Sigmoid colon (tissue), 7 donors: ENCODE data around the gene ELOVL4. TPM values are rescaled to one million over a fixed set of nuclear protein-coding genes. Genes with fewer than 3 reads are reported as not detected.
A peak's percentile ranks its signal among the peaks of the same experiment; 100 is the strongest.

ENCODE experiments used
- DNase-seq: peaks from one replicate; pipeline ENCODE4 v3.0.0-alpha.2; 2019
- H3K27ac ChIP-seq, 4 donors: fragments of 200-600 bp; sonication (generic); one replicate each; pipeline ENCODE4 v1.5.1; 2016 to 2019; ENCODE audit warnings: mild to moderate bottlenecking in 1 of 4
- H3K27me3 ChIP-seq, 3 donors: fragments of 200-600 bp; sonication (generic); one replicate each; pipeline ENCODE4 v1.5.1; 2019; ENCODE audit warnings: mild to moderate bottlenecking in 1 of 3
- H3K36me3 ChIP-seq, 4 donors: fragments of 200-600 bp; sonication (generic); one replicate each; pipeline ENCODE4 v1.5.1; 2016 to 2019
- H3K4me1 ChIP-seq, 4 donors: fragments of 200-600 bp; sonication (generic); one replicate each; pipeline ENCODE4 v1.5.1; 2017 to 2019
- H3K4me3 ChIP-seq, 4 donors: fragments of 200-600 bp; sonication (generic); one replicate each; pipeline ENCODE4 v1.5.1; 2017 to 2019; ENCODE audit warnings: mild to moderate bottlenecking in 2 of 4, moderate library complexity in 1 of 4
- H3K9me3 ChIP-seq, 4 donors: fragments of 200-600 bp in 3 of 4; sonication (generic) in 3 of 4; one replicate each; pipeline versions ENCODE4 v1.5.1 to v1.6.1; 2013 to 2019
- EP300 ChIP-seq, 4 donors: sonication (generic); formaldehyde crosslinking; IDR thresholded peaks; one replicate each; pipeline ENCODE4 v1.6.1; 2017; ENCODE audit warnings: antibody characterized with exemption in 4 of 4
- POLR2A ChIP-seq, 2 donors: fragments of 450-650 bp; IDR thresholded peaks; one replicate each; pipeline ENCODE4 v1.6.1; 2016; ENCODE audit warnings: antibody characterized with exemption in 2 of 2, mild to moderate bottlenecking in 2 of 2, moderate library complexity in 2 of 2
- POLR2AphosphoS5 ChIP-seq, 4 donors: sonication (generic); formaldehyde crosslinking; IDR thresholded peaks; one replicate each; pipeline ENCODE4 v1.6.1; 2017; ENCODE audit warnings: antibody characterized with exemption in 4 of 4
- WGBS, 2 donors: extraction: QIAGEN DNeasy Blood & Tissue Kit; methylation state at CpG; one replicate each; pipeline ENCODE4 v1.1.7; 2013; 5-methylcytosine and 5-hydroxymethylcytosine counted together
- intact Hi-C: fragments of 100-400 bp; cut with DNase I; formaldehyde crosslinking; loops from one replicate; pipeline ENCODE4 v1.15.1; 2023
- polyA plus RNA-seq, 3 donors: library from polyadenylated mRNA; stranded (reverse); fragments of 200-250 nt; gene quantifications; one replicate each; pipeline ENCODE4 v1.2.3, GENCODE V29; 2013
- total RNA-seq, 4 donors: library from RNA; depleted of rRNA; stranded (reverse); fragments of >200 nt; gene quantifications; one replicate each; pipeline ENCODE4 v1.1.0, GENCODE V29; 2016
- TF ChIP-seq, protein P1 (sequence below), 4 experiments: fragments of 450-650 bp in 3 of 4; fragments of 200-600 bp in 1 of 4; IDR thresholded peaks; one replicate each; pipeline ENCODE4 v1.5.1; 2016 to 2019; ENCODE audit warnings: antibody characterized with exemption in 4 of 4, mild to moderate bottlenecking in 3 of 4, moderate library complexity in 2 of 4
- donor health status: healthy with polysubstance abuse.
- donor health status: Bipolar disorder and iron deficiency.
- donor health status: healthy.

ELOVL4 gene
- total and polyA plus RNA-seq, 7 donors: 0.23 to 4.6 (median 2.6) TPM; not detected in 1

DNA sequence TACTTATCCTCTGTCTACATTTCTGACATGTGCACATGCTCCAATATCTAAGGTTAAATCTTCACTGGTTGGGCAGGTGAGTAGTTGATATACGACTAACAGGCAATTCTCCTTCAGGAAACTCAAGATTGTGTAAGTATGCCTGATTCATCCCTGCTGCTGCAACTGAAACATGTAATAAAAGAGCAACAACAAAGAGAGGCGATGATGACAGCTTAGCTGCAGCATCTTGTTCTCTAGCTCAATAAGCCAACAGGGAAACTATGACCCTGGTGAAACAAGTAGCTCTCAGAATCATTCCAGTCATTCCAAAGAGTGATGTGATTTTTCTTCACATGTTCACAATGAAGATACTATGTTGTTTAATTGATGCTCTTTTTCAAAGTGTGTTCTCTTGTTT lies 74.4 kb downstream of the ELOVL4 start:
- no peaks in the 10 kb centered on the region for H3K36me3 ChIP-seq
- no peaks in the 10 kb centered on the region for H3K9me3 ChIP-seq
- H3K4me1 ChIP-seq: peaks cover 0 to 9% (median 3%) of the 10 kb centered on the region in 4 donors
- 41 to 61% methylated on average over 2 of the region's 2 CpGs for WGBS, 2 donors
- no peaks in the 10 kb centered on the region for H3K27me3 ChIP-seq
- no peak for DNase-seq
- TF ChIP-seq POLR2AphosphoS5 (IDR thresholded peaks at IDR 0.05) (no peak), EP300 (IDR thresholded peaks at IDR 0.05) (no peak), POLR2A (IDR thresholded peaks at IDR 0.05) (no peak)
- TF ChIP-seq, protein P1, sequence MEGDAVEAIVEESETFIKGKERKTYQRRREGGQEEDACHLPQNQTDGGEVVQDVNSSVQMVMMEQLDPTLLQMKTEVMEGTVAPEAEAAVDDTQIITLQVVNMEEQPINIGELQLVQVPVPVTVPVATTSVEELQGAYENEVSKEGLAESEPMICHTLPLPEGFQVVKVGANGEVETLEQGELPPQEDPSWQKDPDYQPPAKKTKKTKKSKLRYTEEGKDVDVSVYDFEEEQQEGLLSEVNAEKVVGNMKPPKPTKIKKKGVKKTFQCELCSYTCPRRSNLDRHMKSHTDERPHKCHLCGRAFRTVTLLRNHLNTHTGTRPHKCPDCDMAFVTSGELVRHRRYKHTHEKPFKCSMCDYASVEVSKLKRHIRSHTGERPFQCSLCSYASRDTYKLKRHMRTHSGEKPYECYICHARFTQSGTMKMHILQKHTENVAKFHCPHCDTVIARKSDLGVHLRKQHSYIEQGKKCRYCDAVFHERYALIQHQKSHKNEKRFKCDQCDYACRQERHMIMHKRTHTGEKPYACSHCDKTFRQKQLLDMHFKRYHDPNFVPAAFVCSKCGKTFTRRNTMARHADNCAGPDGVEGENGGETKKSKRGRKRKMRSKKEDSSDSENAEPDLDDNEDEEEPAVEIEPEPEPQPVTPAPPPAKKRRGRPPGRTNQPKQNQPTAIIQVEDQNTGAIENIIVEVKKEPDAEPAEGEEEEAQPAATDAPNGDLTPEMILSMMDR (IDR thresholded peaks at IDR 0.05): no peak
- no peak overlapping the region for H3K4me3 ChIP-seq
- intact Hi-C loops: no loop called here
- no peak overlapping the region for H3K27ac ChIP-seq

DNA sequence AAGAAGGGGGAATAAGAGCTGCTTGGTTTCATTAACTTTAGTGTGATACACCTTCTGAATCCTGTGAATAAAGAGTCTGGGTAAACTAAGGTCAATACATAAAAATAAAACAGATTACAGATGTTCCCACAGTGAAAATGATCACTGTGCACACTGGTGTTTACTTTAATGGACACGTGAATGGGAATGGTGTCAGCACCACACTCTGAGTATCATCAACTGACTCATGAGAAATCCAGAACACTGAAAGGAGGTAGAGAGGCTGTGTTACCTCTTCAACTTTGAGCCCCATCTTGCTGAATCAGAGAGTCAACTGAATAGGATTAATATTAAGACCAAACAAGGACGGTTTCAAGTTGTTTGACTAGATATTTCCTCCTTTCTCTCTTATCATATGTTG lies 75.0 kb downstream of the ELOVL4 start:
- Histone ChIP-seq H3K27ac (no peak overlapping the region), H3K9me3 (no peaks in the 10 kb centered on the region), H3K4me3 (no peak overlapping the region), H3K27me3 (no peaks in the 10 kb centered on the region), H3K4me1 (peaks cover 0 to 10% (median 3%) of the 10 kb centered on the region in 4 donors), H3K36me3 (no peaks in the 10 kb centered on the region)
- intact Hi-C loops: no loop called here
- DNase-seq: no peak
- TF ChIP-seq POLR2AphosphoS5 (IDR thresholded peaks at IDR 0.05): no peak
- TF ChIP-seq EP300 (IDR thresholded peaks at IDR 0.05): no peak
- TF ChIP-seq, protein P1 (IDR thresholded peaks at IDR 0.05): no peak
- no peak for TF ChIP-seq POLR2A (IDR thresholded peaks at IDR 0.05)
- WGBS, 2 donors: 42 to 60% methylated on average over 2 of the region's 2 CpGs

DNA sequence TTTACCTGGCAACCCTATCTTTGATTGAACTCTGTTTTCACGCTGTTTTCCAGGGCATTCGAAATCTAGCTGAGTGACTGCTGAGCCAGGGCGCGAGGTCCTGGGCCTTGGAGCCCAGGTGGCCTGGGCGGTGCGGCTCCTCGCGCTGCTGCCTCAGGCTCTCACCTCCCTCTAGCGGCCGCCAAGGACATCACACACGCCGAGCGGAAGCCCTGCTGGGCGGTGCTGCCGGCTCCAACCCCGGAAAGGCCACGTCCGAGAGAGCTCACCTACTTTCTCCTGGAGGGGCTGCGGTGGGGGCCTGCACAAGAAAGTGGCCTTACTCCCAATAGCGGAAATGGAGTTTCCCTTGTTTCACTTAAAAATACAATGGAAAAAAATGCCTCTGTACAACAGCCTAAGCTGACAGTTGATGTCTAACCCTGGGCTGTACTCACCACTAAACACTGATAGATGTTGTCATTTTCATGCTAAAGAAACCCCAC lies 77.7 kb downstream of the ELOVL4 start:
- Histone ChIP-seq H3K36me3 (no peaks in the 10 kb centered on the region), H3K4me1 (peaks cover 0 to 10% (median 3%) of the 10 kb centered on the region in 4 donors), H3K4me3 (peak overlapping the region in 3 of 4 donors; percentile 13 to 31 (median 19)), H3K27ac (no peak overlapping the region), H3K9me3 (no peaks in the 10 kb centered on the region), H3K27me3 (no peaks in the 10 kb centered on the region)
- peak; percentile 86 for DNase-seq
- intact Hi-C loops: loop anchor here (1.0 kb wide), 1 partner anchor 91 kb away; no protein-coding TSS in a partner anchor
- TF ChIP-seq EP300 (IDR thresholded peaks at IDR 0.05) (no peak), POLR2AphosphoS5 (IDR thresholded peaks at IDR 0.05) (no peak), POLR2A (IDR thresholded peaks at IDR 0.05) (no peak)
- TF ChIP-seq, protein P1 (IDR thresholded peaks at IDR 0.05): peak; percentile 43 to 94 (median 67)
- WGBS, 2 donors: 1% methylated on average over 20 of the region's 20 CpGs

DNA sequence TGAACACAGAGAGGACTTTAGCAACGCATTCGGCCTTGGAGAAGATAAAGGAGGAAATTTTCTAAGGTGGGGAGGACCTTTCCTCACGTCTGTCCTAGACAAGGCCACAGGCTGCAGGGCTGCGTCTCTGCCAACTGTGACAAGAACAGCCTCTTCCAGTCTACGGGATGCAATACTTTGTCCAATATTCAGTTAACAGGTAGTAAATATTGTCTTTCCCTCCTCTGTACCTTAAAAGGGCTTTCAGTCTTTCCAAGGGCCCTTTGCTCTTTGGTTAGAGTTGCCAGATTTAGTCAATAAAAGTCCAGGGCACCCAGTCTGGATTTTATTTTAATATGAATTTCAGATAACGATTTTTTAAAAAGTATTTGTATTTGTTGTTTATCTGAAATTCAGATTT lies 78.2 kb downstream of the ELOVL4 start:
- DNase-seq: no peak
- no peaks in the 10 kb centered on the region for H3K36me3 ChIP-seq
- peak overlapping the region in 1 of 4 donors; percentile 19 for H3K4me3 ChIP-seq
- TF ChIP-seq POLR2AphosphoS5 (IDR thresholded peaks at IDR 0.05) (no peak), POLR2A (IDR thresholded peaks at IDR 0.05) (no peak), EP300 (IDR thresholded peaks at IDR 0.05) (no peak)
- TF ChIP-seq, protein P1 (IDR thresholded peaks at IDR 0.05): no peak
- H3K27me3 ChIP-seq: no peaks in the 10 kb centered on the region
- H3K9me3 ChIP-seq: no peaks in the 10 kb centered on the region
- 50 to 84% methylated on average over 6 of the region's 6 CpGs for WGBS, 2 donors
- peaks cover 0 to 10% (median 3%) of the 10 kb centered on the region in 4 donors for H3K4me1 ChIP-seq
- no peak overlapping the region for H3K27ac ChIP-seq
- intact Hi-C loops: loop anchor here (1.0 kb wide), 1 partner anchor 91 kb away; no protein-coding TSS in a partner anchor
